NCI-H2196 treated with DMSO at 0.1 percent for 48 hours (cell line): ENCODE measurements around the gene LOC101059915.
"Not testable (repeated sequence)": the region's sequence is repeated elsewhere in the genome, so short reads cannot be mapped to it uniquely, and the experiment has no call there.

Source experiments
- DNase-seq: peaks from one replicate; lab custom pipeline; 2025; ENCODE audit not compliant: unreplicated experiment; lab: John Stamatoyannopoulos, UW

LOC101059915 gene

DNA sequence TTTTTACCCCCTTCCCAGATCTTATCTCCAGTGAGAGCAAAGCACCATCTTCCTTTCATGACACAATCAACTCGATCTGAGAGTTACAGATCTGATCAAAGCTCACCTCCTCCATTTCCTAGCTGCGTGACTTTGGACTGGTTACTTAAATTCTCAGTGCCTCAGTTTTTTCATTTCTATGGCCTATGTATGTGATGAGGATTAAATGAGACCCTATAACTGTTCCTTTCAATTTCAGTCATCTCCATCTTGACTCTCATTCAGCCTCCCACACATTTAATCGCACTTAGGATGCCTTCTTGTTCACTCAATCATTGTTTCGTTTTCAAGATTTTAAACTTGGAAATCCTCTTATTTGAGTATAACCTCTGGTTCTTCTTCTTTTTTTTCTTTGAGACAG lies 28.9 kb upstream of the LOC101059915 start:
- DNase-seq: no peak

DNA sequence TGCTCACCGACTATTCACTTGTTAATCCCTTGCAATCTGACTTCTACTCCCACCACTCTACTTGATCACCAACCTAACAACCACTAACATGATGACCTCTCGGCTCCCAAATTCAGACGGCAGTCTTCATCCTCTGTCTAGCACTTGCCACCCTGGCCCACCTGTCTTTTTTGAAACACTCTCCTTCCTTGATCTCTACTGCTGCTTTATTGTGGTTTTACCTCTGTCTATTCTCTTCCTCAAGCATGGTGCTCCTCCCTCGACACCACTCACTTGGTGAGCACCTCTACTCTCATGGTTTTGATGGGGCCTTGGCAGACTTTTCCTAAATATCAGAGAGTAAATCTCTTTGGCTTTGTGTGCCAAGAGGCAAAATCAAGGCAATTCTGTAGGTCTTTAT lies 27.3 kb upstream of the LOC101059915 start:
- DNase-seq: no peak

DNA sequence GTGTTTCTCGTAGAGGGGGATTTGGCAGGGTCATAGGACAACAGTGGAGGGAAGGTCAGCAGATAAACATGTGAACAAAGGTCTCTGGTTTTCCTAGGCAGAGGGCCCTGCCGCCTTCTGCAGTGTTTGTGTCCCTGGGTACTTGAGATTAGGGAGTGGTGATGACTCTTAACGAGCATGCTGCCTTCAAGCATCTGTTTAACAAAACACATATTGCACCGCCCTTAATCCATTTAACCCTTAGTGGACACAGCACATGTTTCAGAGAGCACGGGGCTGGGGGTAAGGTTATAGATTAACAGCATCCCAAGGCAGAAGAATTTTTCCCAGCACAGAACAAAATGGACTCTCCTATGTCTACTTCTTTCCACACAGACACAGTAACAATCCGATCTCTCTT lies 22.9 kb upstream of the LOC101059915 start:
- DNase-seq: not testable (repeated sequence)

DNA sequence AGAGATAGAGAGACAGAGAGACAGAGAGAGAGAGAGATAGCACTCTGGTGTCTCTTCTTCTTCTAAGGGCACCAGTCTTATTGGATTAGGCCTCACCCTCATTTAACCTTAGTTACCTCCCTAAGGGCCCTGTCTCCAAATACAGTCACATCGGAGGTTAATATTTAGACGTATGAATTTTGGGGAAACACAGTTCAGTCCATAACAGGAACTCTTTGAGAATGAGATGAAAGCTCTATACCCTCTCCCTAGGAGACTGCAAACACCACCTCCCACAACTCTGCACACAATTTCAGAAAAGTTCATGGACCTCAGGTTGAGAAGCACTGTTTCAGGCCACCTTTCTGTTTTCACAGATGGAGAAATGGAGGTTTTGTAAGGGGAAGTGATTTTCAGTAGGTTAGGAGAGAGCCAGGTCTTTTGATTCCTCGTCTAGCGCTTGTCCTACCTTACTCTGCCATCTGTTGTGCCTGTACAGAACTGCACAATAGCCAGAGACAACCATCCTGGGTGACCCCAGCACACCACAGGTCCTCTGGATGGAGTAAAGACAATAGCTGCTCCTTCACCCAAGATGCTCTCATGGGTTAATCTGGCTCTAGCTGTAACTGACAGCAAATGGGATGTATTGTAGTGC lies 16.9 kb upstream of the LOC101059915 start:
- DNase-seq: no peak

DNA sequence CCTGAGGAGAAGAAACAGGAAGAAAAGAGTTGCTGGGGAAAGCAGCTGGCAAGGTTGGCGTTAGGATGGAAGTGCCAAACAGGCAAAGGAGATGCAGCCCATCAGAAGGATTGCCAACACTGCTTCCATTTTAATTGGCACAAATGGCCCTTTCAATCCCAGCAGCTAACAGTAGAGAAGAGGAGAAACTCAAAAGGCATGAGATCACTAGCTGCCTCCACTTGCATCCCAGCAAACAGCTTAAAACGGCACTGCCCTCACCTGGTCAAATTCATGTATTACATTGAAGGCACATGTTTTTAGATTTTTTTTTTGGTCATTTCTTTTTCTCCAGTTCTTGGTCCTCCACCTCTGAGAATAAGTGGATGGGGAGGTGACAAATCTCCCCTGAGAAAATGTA lies 14.9 kb upstream of the LOC101059915 start:
- peak; percentile 19 for DNase-seq

DNA sequence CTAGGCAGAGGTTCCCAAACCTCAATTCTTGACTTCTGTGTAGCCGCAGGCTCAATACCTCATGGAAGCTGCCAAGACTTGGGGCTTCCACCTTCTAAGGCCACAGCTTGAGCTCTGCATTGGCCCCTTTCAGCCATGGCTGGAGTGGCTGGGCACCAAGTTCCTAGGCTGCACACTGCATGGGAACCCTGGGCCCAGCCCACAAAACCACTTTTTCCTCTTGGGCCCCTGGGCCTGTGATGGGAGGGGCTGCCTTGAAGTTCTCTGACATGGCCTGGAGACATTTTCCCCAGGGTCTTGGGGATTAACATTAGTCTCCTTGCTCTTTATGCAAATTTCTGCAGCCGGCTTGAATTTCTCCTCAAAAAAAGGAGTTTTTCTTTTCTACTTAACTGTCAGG lies 14.0 kb upstream of the LOC101059915 start:
- DNase-seq: no peak

DNA sequence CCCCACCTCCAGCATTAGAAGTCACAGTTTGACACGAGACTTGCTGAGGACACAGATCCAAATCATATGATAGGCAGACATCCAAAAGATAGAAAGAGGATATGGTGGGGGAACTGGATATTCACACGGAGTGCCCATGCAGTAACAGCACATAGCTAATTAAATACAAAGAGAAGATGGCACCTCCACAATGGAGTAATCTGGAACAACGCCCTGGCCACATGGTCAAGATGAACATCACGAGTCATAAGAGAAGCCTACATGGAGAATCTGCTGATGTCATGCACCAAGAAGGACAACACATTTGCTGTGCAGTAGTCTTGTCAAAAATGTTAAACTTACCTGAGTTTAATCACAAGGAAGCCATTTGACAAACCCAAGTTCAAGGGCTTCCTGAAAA lies 10.1 kb upstream of the LOC101059915 start:
- DNase-seq: no peak

DNA sequence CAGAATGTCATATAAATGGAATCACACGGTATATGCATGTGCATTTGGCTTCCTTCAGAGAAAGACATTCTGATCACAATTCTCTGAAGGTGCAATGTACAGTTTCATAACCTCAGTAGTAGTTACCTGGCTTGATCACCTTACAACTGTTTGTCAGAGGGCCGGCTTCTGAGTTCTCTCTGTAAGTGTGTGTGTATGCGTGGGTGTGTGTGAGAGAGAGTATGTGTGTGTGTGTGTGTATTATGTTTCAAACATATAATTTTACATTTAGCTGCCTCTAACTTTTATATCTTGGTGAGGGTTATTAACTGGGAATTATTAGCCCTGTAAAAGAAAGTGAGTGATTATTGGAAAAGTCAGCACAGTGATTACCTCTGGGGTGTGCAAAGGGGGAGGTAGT lies 8.0 kb upstream of the LOC101059915 start:
- no peak for DNase-seq

DNA sequence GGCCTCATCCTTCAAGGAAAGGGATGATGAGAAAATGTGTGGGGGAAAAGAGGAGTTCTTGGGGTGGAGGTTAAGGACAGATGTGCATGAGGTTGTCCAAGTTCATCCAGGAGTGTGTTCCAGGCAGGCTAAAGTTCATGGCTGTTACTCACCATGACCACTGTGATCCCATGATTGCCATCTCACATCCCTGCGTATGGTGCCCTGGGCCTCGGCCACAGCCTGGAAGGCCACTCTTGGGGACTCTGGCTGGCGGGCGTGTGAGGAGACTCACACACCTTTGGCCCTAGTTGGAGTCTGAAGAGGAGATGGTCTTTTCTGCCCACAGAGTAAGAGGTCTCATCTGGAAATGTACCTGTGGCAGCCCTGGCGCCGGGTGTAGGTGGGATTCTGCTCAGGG lies 7.4 kb upstream of the LOC101059915 start:
- DNase-seq: no peak

DNA sequence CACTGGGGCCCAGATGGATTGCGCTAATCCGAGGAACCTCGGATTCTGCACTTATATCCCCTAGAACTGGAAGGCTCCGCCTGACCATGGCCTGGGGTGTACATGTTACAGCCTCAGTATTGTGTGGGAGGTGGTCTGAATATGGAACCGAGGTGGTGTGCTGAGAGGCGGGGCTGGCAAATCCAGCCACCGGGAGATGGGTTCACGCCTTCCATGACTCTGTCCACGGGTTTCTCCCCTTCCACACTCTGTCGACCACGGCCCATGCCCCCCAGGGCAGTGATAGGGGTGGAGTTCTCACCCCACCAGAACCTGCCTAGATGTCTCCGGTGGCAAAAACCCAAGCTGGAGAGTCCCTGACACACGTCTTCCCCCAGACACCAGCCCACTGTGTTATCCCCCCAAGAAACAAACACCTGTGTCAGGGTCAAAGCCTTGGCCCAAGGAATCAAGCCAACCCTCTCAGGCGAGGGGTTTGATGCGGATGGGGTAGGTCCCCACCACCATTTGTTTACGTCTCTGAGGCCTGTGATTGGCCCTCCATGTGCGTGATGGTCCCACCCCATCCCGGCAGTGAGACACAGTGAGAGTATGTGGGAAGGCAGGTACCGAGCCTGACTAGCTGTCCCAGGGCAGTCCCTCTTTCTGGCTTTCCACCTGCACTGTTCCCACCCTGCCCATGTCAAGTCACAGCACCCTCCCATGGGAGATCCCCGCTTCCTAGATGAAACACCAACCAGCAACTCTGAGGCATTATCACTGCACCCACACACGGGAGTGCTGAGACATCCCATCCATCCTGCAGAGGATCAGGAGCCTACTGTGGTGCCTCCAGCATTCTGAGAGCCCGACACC lies 6.6 kb upstream of the LOC101059915 start:
- no peak for DNase-seq

DNA sequence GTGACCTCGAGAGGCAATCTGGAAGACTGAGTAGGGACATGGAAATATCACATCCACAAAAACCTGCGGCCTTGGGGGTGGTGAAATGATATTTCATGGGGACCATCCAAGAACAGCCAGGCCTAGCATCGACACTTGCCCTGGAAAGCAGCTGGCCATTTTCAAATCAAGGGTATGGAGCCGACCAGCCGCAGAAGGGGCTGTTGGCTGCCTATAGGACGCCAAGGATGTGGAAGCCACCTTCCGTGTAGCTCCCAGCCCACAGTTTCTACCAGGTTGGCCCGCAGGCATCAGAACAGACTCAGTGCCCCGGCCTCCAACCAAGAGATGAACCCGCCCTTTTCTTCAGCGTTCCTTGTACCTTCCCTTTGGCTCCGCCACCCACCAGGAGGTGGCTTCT lies 5.4 kb upstream of the LOC101059915 start:
- no peak for DNase-seq

DNA sequence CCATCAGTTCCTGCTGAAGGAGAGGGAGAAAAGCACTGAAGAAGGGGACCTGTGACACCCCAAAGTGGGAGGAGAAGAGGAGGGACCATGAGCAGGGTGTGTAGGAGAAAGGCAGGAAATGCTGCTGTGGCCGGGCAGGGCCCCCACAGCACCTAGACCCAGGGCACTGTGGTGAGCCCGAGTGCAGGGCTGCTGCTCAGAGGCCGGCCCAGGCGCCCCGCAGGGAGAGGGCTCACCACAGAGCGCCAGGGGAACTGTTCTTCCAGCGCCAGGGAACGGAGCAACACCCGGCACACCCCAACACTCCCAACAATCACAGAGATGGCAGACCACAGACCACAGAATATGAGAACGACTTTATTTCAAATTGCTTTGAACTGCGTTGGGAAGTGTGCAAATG lies 4.7 kb upstream of the LOC101059915 start:
- DNase-seq: not testable (repeated sequence)

DNA sequence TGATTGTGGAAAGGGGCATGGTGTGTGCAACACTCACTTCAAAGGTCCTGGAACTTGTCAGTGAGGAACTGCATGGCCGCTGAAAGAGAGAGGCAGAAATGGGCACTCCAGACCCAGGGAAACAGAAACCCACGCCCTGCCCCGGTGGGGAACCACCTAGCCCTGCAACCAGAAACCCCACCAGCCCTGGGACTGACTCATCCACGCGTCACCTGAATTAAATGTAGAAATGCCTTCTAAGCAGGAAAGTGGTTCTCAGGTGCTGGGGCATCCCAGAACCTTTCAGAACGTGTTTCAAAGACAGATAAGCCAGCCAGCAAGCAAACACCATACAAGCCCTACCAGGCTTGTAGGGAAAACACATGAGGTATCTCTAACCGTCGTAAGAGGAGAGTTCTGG lies 4.1 kb upstream of the LOC101059915 start:
- not testable (repeated sequence) for DNase-seq

DNA sequence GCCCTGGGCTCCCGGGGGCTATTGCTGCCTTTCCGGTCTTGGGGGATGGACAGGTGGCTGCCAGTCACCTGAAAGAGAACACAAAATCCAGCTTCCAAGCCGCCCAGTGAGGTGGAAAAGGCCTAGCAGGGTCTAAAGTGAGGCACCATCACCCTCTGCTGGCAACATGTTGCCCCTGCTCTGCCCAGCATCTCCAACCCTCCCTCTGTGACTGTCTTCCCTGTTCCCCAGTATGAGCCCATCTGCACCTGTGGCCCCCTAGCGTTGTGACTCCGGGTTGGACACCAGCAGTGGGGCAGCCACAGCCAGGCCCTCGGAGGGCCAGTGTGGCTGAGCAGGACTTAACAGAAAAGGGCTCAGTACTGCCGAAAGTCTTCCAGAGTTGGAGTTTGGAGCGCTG lies 3.1 kb upstream of the LOC101059915 start:
- not testable (repeated sequence) for DNase-seq

DNA sequence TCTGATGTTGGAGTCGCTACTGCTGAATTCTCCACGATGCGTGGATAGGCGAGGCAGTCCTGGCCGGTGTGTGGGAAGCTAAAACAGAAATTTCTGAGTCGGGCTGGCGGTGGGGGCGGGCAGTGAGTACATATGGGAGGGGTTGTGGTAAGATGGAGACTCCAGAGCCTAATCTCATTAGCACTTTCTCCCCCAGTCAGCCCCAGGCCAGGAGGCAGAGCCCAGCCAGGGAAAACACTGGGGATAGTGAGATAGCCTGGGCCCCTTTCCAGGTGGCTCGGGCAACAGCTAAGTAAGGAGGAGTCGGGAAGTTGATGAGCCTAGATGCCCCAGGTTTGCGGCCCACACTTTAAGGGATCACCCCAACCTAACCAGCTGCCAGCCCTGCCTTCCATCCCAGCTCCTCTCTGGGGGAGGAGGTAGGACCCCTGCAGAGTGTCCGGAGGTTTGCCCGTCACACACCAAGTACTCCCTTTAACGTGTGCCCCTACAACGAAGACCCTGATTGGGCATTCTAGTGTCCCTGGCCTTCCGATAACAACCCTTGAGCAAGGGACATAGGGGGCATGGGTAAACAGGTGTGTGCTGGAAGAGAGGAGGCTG lies 2.4 kb upstream of the LOC101059915 start:
- DNase-seq: no peak

DNA sequence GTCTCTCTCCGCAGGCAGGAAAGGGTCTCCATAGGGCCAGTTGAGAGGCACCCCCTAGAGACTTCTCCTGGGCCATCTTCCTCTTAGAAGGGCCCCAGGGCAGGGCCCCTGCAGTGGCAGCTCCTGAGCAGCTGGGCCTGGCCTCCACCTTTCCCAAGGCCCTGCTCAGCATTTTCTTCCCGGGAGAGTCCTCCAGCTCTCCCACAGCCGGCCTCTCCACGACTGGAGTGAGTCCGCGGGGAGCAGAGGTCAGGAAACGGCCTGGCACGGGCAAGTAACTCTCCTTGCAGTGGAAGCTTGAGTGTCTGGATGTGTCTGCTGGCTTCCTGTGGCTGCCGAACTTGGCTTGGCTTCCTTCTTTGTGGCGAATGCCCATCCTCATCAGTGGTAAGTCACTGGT lies 1.6 kb upstream of the LOC101059915 start:
- no peak for DNase-seq

DNA sequence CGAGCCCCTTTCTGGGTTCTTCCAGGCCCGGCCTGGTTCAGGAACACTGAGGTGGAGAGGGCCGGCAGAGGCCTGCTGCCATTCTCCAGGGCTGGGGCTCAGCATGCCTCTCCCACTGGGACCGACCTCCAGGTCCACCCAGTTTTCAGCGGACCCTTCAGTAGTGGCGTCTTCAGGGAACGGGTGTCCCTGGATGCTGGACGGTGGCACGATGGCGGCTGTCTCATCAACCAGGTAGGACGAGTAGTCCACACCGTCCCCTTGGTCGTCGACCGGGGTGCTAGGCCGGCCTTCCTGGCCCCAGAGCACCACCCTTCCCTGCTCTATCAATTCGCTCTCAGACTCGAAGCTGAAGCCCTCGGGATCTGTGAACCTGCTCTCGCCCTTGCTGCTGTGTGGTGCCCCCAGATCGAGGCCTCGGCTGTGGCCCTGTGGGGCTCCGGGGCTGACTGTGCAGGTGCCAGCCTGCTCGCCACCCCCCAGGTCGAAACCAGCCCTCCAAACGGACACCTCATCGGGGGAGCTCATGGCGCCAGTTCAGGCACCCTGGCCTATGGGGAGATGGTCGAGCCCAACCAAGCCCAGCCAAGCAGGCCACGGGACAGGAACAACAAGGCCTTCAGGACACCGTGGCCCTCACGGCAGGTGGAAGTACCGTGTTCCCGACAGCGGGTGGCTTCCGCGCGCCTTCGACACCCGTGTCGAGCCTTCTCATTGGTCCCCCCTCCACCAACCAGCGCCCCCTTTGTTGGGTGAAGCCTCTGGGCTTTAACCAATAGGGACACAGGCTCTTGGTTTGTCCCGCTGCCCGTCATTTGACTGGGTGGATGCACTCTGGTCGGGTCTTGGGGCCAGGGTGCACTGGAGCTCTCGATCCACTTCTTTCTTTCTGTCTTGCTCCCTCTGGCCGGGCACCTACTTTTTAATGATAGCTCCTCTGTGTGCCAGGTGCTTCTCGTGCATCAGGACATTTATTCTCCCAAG lies 814 bp upstream of the LOC101059915 start:
- no peak for DNase-seq

DNA sequence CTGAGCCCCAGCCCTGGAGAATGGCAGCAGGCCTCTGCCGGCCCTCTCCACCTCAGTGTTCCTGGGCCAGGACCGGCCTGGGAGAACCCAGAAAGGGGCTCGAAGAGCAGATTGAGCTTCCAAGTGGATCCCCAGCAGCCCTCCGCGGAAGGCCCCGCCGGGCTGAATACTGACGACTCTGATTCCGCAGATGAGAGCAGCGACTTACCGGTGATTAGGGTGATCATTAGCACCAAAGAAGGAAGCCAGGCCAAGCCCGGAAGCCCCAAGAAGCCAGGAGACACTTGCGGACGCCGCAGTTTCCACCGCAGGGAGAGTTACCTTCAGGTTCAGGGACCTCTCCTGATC lies 876 bp downstream of the LOC101059915 start:
- DNase-seq: no peak

DNA sequence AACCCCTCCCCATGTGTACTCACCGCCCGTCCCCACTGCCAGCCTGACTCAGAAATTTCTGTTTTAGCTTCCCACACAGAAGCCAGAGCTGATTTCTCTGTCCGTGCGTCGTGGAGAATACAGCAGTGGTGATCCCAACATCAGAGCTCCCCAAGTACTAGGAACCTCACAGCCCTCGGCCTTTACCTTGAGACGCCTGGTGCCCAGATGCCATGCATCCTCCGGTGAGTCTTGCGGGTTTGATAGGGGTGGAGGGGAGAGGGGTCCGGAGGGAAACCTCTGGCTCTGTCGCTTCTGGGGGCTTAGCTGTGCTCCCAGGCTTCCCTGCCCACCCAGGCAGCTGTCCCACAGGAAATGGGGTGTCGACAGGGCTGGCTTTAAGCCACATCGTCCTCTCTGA lies 2.1 kb downstream of the LOC101059915 start:
- DNase-seq: no peak

DNA sequence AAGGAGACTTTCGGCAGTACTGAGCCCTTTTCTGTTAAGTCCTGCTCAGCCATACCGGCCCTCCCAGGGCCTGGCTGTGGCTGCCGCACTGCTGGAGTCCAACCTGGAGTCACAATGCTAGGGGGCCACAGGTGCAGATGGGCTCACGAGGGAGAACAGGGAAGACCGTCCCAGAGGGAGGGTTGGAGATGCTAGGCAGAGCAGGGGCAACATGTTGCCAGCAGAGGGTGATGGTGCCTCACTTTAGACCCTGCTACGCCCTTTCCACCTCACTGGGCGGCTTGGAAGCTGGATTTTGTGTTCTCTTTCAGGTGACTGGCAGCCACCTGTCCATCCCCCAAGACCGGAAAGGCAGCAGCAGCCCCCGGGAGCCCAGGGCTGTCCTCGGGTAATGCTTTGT lies 2.6 kb downstream of the LOC101059915 start:
- not testable (repeated sequence) for DNase-seq
